Measurements from ENCODE around the gene ZFYVE28. TPM values are rescaled to one million over a fixed set of nuclear protein-coding genes. Genes with fewer than 3 reads are reported as not detected.

ZFYVE28 gene
- total RNA-seq, 2 donors from 2014 or later: 5.7 to 16.8 TPM

GRCh38 chr4:2286904-2287593, 131.4 kb downstream of the ZFYVE28 start:
- H3K36me3 ChIP-seq (replicated peaks in 1 of 2; ENCODE audit: insufficient read depth in 1 of 2, low read depth in 2 of 2): no peaks in the 10 kb centered on the region
- DNase-seq: peak in 1 of 4 donors; percentile 4

DNA sequence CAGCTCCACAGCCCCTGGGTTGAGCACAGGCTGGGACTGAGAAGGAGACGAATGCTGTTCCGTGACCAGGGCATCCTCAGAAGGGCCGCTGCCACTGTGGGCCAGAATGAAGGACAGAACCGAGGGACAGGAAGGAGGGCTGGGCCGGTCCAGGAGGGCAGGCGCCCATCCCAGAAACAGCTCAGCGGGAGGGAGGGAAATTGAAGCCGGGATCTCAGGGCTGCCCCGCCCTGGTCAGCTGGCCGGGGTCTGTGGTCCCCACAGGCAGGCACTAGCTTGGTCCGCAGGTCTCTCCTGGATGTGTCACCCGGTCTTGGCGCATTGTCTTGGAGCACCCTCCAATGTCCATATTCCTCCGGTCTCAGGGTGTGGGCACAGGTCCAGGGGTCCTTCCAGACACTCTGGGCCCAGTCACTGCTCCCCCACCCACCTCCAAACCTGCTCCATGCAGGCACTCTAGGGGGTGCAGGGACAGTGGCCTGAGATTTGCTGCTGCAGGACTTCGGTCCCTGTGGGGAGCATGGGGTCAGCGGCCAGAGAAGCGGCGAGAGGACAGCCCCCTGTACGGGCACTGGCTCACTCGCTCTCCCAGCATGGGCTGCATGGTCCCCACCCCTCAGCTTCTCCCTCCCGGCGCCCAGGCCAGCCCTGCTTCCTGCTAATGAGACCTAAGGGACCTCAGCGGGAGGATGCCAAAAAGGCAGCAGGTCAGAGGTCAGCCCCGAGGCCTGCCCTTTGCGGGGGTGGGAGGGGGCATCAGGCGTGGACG, 132.6 kb downstream of the ZFYVE28 start:
- Histone ChIP-seq H3K27me3 (no peaks in the 10 kb centered on the region), H3K4me3 (no peak overlapping the region), H3K9me3 (no peaks in the 10 kb centered on the region), H3K27ac (no peak overlapping the region), H3K36me3 (replicated peaks in 1 of 2; ENCODE audit: insufficient read depth in 1 of 2, low read depth in 2 of 2) (no peaks in the 10 kb centered on the region), H3K4me1 (no peaks in the 10 kb centered on the region)
- intact Hi-C loops (cut with DNase I): no loop called here
- WGBS, 2 donors: 78 to 80% methylated on average over 17 to 26 of the region's 27 CpGs
- ATAC-seq: no peak
- peak in 1 of 4 donors; percentile 2 for DNase-seq
- TF ChIP-seq, protein P1, sequence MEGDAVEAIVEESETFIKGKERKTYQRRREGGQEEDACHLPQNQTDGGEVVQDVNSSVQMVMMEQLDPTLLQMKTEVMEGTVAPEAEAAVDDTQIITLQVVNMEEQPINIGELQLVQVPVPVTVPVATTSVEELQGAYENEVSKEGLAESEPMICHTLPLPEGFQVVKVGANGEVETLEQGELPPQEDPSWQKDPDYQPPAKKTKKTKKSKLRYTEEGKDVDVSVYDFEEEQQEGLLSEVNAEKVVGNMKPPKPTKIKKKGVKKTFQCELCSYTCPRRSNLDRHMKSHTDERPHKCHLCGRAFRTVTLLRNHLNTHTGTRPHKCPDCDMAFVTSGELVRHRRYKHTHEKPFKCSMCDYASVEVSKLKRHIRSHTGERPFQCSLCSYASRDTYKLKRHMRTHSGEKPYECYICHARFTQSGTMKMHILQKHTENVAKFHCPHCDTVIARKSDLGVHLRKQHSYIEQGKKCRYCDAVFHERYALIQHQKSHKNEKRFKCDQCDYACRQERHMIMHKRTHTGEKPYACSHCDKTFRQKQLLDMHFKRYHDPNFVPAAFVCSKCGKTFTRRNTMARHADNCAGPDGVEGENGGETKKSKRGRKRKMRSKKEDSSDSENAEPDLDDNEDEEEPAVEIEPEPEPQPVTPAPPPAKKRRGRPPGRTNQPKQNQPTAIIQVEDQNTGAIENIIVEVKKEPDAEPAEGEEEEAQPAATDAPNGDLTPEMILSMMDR (IDR thresholded peaks at IDR 0.05): no peak
- TF ChIP-seq POLR2A (IDR thresholded peaks at IDR 0.05): no peak

More at GRCh38 chr4:2286904-2287593, 131.4 kb downstream of the ZFYVE28 start:
- intact Hi-C loops (cut with DNase I): no loop called here
- Histone ChIP-seq H3K27ac (no peak overlapping the region), H3K4me3 (no peak overlapping the region), H3K27me3 (no peaks in the 10 kb centered on the region), H3K9me3 (no peaks in the 10 kb centered on the region), H3K4me1 (no peaks in the 10 kb centered on the region)
- TF ChIP-seq, protein P1 (IDR thresholded peaks at IDR 0.05): no peak
- 81 to 96% methylated on average over 5 to 19 of the region's 19 CpGs for WGBS, 2 donors
- ATAC-seq: no peak

- TF ChIP-seq, protein P1 (IDR thresholded peaks at IDR 0.05): no peak
- no peak for TF ChIP-seq POLR2A (IDR thresholded peaks at IDR 0.05)
- intact Hi-C loops (cut with DNase I): no loop called here
- WGBS, 2 donors: 82 to 89% methylated on average over 8 to 15 of the region's 15 CpGs
These were observed 133.4 kb downstream of the ZFYVE28 start for GRCh38 chr4:2284934-2285612.

DNA sequence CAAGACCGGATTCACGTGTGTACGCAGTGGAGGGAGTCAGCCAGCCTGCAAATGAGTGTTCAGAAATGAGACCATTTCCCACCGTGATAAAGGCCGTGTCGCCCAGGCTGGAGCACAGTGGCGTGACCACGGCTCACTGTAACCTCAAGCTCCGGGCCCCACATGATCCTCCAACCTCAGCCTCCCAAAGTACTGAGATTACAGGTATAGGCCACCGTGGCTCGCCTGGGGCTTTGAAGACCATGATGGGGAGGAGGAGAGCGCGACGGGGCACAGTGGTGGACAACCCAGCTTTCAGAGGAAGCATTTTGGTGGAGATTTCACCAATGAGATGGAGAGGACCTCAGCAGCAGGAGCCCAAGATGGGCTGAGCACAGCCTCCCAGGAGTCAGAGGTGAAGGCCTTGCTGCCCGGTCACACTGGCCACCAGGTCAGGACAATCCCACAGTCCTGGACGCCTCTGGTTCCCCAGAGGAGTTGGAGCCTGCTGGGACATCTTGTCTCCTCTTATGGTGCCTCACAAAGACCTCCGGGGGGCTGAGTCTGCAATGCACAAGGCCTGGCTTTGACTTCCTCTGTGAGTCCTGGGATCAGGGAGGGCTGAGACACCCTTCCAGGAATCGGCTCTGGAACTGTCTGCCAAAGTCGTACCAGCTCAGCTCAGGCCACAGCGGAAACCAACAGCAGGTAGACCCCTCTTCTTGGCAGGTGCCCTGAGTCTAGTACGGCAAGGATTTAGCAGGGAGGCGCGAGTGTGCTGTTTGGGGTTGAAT, 134.1 kb downstream of the ZFYVE28 start:
- no peak for TF ChIP-seq POLR2A (IDR thresholded peaks at IDR 0.05)
- TF ChIP-seq, protein P1 (IDR thresholded peaks at IDR 0.05): no peak
- DNase-seq (peak in 1 of 4 donors; percentile 3), ATAC-seq (no peak)
- intact Hi-C loops (cut with DNase I): no loop called here
- no peaks in the 10 kb centered on the region for H3K27me3 ChIP-seq
- 93 to 95% methylated on average over 14 to 21 of the region's 23 CpGs for WGBS, 2 donors
- H3K9me3 ChIP-seq: no peaks in the 10 kb centered on the region
- no peak overlapping the region for H3K4me3 ChIP-seq
- H3K4me1 ChIP-seq: no peaks in the 10 kb centered on the region
- H3K27ac ChIP-seq: no peak overlapping the region
- no peaks in the 10 kb centered on the region for H3K36me3 ChIP-seq (replicated peaks in 1 of 2; ENCODE audit: insufficient read depth in 1 of 2, low read depth in 2 of 2)

More at GRCh38 chr4:2284934-2285612, 133.4 kb downstream of the ZFYVE28 start:
- Histone ChIP-seq H3K27me3 (no peaks in the 10 kb centered on the region), H3K9me3 (no peaks in the 10 kb centered on the region), H3K36me3 (replicated peaks in 1 of 2; ENCODE audit: insufficient read depth in 1 of 2, low read depth in 2 of 2) (no peaks in the 10 kb centered on the region), H3K4me3 (no peak overlapping the region), H3K4me1 (no peaks in the 10 kb centered on the region), H3K27ac (no peak overlapping the region)
- ATAC-seq (no peak), DNase-seq (peak in 1 of 4 donors; percentile 3)

Data from body of pancreas (tissue), 4 donors.